Ovary (tissue), 9 donors: Measurements from ENCODE around the gene SRP68. TPM values are rescaled to one million over a fixed set of nuclear protein-coding genes. Genes with fewer than 3 reads are reported as not detected.

Source experiments
- DNase-seq, 5 donors: peaks; one replicate each; pipeline ENCODE4 v3.0.0-alpha.2; 2019 to 2020
- H3K27ac ChIP-seq, 2 donors: fragments of 200-600 bp; one replicate each; pipeline versions ENCODE4 v1.5.1 to v1.8.0; 2019 to 2022
- H3K27me3 ChIP-seq: fragments of 200-600 bp; one replicate; pipeline ENCODE4 v1.8.0; 2022
- H3K36me3 ChIP-seq: fragments of 200-600 bp; sonication (generic); one replicate; pipeline ENCODE4 v1.5.1; 2019
- H3K4me1 ChIP-seq: one replicate; pipeline ENCODE4 v1.8.1; 2013; ENCODE audit warnings: mild to moderate bottlenecking, moderate library complexity; ENCODE audit not compliant: insufficient read depth
- H3K4me3 ChIP-seq: fragments of 200-600 bp; sonication (generic); one replicate; pipeline ENCODE4 v1.5.1; 2017
- H3K9me3 ChIP-seq, 2 donors: fragments of 200-600 bp in 1 of 2; sonication (generic) in 1 of 2; one replicate each; pipeline versions ENCODE4 v1.5.1 to v1.8.1; 2013 to 2019; ENCODE audit warnings: mild to moderate bottlenecking in 1 of 2, moderate library complexity in 1 of 2
- CTCF ChIP-seq, 3 donors: fragments of 450-650 bp in 2 of 3; fragments of 200-600 bp in 1 of 3; IDR thresholded peaks; one replicate each; pipeline versions ENCODE4 v1.5.1 to v1.8.0; 2016 to 2022; ENCODE audit warnings: antibody characterized with exemption in 3 of 3, mild to moderate bottlenecking in 1 of 3
- EP300 ChIP-seq: sonication (generic); formaldehyde crosslinking; IDR thresholded peaks from one replicate; pipeline ENCODE4 v1.6.1; 2017; ENCODE audit warnings: antibody characterized with exemption
- POLR2A ChIP-seq: fragments of 450-650 bp; IDR thresholded peaks from one replicate; pipeline ENCODE4 v1.6.1; 2017; ENCODE audit warnings: antibody characterized with exemption, mild to moderate bottlenecking, moderate library complexity
- WGBS, 3 donors: extraction: QIAGEN DNeasy Blood & Tissue Kit in 1 of 3; methylation state at CpG; one replicate each; pipeline versions ENCODE4 v1.1.5 to v1.1.7; 2013 to 2017; 5-methylcytosine and 5-hydroxymethylcytosine counted together
- intact Hi-C, 4 donors: fragments of 100-400 bp; cut with DNase I; formaldehyde crosslinking; loops; one replicate each; pipeline versions ENCODE4 v1.11.0 to v1.15.1; 2022 to 2023
- polyA plus RNA-seq, 2 donors: library from polyadenylated mRNA; stranded (reverse); fragments of 200-250 nt in 1 of 2; fragments of 350-450 nt in 1 of 2; fragmentation: Illumina TruSeq in 1 of 2; extraction: RNeasy Lipid Tissue Mini Kit (QIAGEN cat#74804) in 1 of 2; gene quantifications; one replicate each; pipeline ENCODE4 v1.2.3, GENCODE V29; 2013 to 2014
- total RNA-seq, 7 donors: library from RNA; depleted of rRNA in 2 of 7; stranded (reverse); fragments of >200 nt in 2 of 7; fragmentation: NEBNext Ultra II Directional in 3 of 7; extraction: Animal tissue kit (Norgen Biotek cat#: 25700) in 3 of 7; gene quantifications; one replicate each; pipeline versions ENCODE4 v1.1.0 to v1.2.4, GENCODE V29; 2016 to 2023
- donor health status: DM: no; HTN: no; CAD: no; lungs with moderate emphysema.
- donor health status: DM: no; HTN: no; CAD: no.
- donor health status: Bipolar disorder and iron deficiency.
- donor health status: DM: yes; HTN: yes; CAD: no.
- donor health status: DM: no; HTN: no; CAD: no.
- donor health status: DM: yes; HTN: yes; CAD: no.

The SRP68 gene
- total and polyA plus RNA-seq, 9 donors, result 33.0 to 101 (median 70.9) TPM

DNA sequence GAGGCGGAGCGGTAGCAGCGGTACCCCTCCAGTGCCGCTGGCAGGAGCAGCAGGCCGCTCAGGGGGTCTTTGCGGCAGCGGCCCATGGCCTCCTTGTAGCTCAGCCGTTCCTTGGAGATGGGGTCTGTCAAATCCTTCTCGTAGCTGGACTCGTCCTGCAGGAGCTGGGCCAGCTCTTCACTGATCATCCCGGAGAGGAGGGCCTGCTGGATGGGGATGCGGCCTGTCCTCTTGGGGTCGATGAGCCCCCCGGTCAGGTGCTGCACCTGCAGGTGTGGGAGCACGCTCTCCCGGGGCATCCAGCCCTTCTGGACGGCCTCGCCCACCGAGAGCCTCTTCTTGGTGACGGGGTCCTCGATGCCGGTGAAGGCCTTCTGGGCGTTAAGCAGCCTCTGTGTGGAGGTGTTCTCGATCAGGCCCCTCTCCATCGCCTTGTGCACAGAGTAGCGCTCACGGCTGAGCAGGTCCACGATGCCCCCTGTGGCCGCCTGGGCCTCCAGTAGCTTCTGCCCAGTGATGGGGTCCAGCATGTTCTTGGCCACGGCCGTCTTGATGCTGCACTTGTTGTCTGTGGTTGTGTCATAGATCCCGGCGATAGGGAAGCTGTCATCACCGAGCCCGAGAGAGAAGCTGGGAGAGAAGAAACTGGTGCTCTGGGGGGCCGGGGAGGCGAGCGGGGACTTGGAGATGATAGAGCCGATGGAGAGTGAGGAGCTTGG, 65.0 kb downstream of the SRP68 start:
- peaks cover 15% of the 10 kb centered on the region for H3K4me1 ChIP-seq
- WGBS, 3 donors, result 91 to 93% (median 92%) methylated on average over 39 of the region's 39 CpGs
- H3K9me3 ChIP-seq, result no peaks in the 10 kb centered on the region
- no peak for DNase-seq
- intact Hi-C loops, result loop anchor here in 2 of 4 donors (2.0 to 5.0 kb wide), 2 partner anchors 100 to 105 kb away; partner anchors contain the start of gene MRPL38 (in 1 of the 2)
- no peaks in the 10 kb centered on the region for H3K36me3 ChIP-seq
- no peak overlapping the region for H3K27ac ChIP-seq
- TF ChIP-seq POLR2A (no peak), EP300 (no peak), CTCF (IDR thresholded peaks at IDR 0.05) (no peak)
- H3K4me3 ChIP-seq, result no peak overlapping the region
- H3K27me3 ChIP-seq, result no peaks in the 10 kb centered on the region

- no peaks in the 10 kb centered on the region for H3K36me3 ChIP-seq
- no peaks in the 10 kb centered on the region for H3K27me3 ChIP-seq
- DNase-seq, result peak; percentile 87 to 91 (median 89)
- no peak overlapping the region for H3K4me3 ChIP-seq
- peaks cover 15% of the 10 kb centered on the region for H3K4me1 ChIP-seq
- TF ChIP-seq POLR2A (no peak), CTCF (IDR thresholded peaks at IDR 0.05) (peak; percentile 81 to 93 (median 92)), EP300 (no peak)
- 5 to 19% (median 10%) methylated on average over 13 to 16 of the region's 16 CpGs for WGBS, 3 donors
- intact Hi-C loops, result loop anchor here in 3 of 4 donors (2.0 to 5.0 kb wide), 3 partner anchors 99 to 103 kb away; partner anchors contain the start of gene MRPL38 (in 2 of the 3)
- no peaks in the 10 kb centered on the region for H3K9me3 ChIP-seq
- peak overlapping the region in 1 of 2 donors; percentile 76 for H3K27ac ChIP-seq
Measured at GRCh38 chr17:76005263-76006149, 66.8 kb downstream of the SRP68 start.

GRCh38 chr17:76004750-76005262, 67.5 kb downstream of the SRP68 start:
- no peak for TF ChIP-seq EP300
- no peak for TF ChIP-seq CTCF (IDR thresholded peaks at IDR 0.05)
- TF ChIP-seq POLR2A, result no peak
- no peaks in the 10 kb centered on the region for H3K9me3 ChIP-seq
- H3K27me3 ChIP-seq, result no peaks in the 10 kb centered on the region
- H3K27ac ChIP-seq, result peak overlapping the region; percentile 37 to 76
- H3K4me1 ChIP-seq, result peaks cover 15% of the 10 kb centered on the region
- DNase-seq, result peak in 1 of 5 donors; percentile 44
- 28 to 48% (median 29%) methylated on average over 8 of the region's 8 CpGs for WGBS, 3 donors
- H3K36me3 ChIP-seq, result no peaks in the 10 kb centered on the region
- no peak overlapping the region for H3K4me3 ChIP-seq
- intact Hi-C loops, result loop anchor here in 3 of 4 donors (2.0 to 5.0 kb wide), 3 partner anchors 93 to 103 kb away; partner anchors contain the start of gene MRPL38 (in 2 of the 3)

DNA sequence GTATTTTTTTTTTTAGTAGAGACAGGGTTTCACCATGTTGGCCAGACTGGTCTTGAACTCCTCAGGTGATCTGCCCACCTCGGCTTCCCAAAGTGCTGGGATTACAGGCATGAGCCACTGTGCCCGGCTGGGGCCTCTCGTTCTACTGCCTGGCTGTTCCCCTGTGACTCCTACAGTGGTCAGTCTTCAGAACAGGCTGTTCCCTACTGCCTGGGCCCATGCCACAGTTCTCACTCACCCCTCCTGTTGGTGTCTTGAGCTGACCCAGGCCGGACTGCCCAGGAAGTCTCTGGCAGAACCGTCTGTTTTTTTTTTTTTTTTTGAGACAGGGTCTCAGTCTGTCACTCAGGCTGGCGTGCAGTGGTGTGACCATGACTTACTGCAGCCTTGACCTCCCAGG, 68.4 kb downstream of the SRP68 start:
- H3K27me3 ChIP-seq, result no peaks in the 10 kb centered on the region

More for the DNA sequence above, 68.4 kb downstream of the SRP68 start:
- Histone ChIP-seq H3K9me3 (no peaks in the 10 kb centered on the region), H3K36me3 (no peaks in the 10 kb centered on the region), H3K27ac (peak overlapping the region in 1 of 2 donors; percentile 29), H3K4me3 (no peak overlapping the region), H3K4me1 (peaks cover 15% of the 10 kb centered on the region)
- DNase-seq, result peak in 1 of 5 donors; percentile 70
- 47 to 76% (median 56%) methylated on average over 6 of the region's 6 CpGs for WGBS, 3 donors
- intact Hi-C loops, result loop anchor here in 2 of 4 donors (2.0 to 5.0 kb wide), 2 partner anchors 92 to 99 kb away; partner anchors contain the start of gene MRPL38 (in 1 of the 2)
- TF ChIP-seq POLR2A (no peak), EP300 (no peak), CTCF (IDR thresholded peaks at IDR 0.05) (no peak)
